GM21737 (cell line): ENCODE data around the gene CGB3.
"Not testable (repeated sequence)": the region's sequence is repeated elsewhere in the genome, so short reads cannot be mapped to it uniquely, and the experiment has no call there.

ENCODE experiments used
- ATAC-seq: cut with Tn5 transposase; IDR thresholded peaks from one replicate; pipeline ENCODE4 v1.9.1; 2021; ENCODE audit warnings: mild to moderate bottlenecking, moderate library complexity; ENCODE audit not compliant: unreplicated experiment

CGB3 gene

DNA sequence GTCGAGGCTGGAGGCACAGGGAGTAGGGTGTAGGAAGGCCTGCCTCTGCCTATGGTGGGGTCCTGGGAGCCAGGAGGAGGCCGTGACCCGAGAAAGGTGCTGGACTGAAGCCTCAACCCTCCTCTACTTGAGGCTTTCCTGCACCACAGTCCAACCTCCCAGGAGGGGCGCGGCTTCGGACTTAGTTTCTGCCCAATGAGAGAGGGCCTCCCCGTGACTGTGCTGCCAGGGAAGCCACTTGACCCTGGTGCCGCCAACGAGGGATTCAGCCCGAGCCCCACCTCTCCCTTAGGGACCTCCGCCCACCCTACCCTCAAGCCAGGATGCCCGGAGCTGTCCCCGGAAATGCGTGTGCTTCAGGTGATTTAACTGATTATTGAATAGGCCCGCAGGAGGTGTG is at the start of gene CGB3:
CGB3 (minus strand) TSS at position 101 of the 400 bp plus-strand sequence. CDS start 362 bp downstream, outside the sequence.
- not testable (repeated sequence) for ATAC-seq

DNA sequence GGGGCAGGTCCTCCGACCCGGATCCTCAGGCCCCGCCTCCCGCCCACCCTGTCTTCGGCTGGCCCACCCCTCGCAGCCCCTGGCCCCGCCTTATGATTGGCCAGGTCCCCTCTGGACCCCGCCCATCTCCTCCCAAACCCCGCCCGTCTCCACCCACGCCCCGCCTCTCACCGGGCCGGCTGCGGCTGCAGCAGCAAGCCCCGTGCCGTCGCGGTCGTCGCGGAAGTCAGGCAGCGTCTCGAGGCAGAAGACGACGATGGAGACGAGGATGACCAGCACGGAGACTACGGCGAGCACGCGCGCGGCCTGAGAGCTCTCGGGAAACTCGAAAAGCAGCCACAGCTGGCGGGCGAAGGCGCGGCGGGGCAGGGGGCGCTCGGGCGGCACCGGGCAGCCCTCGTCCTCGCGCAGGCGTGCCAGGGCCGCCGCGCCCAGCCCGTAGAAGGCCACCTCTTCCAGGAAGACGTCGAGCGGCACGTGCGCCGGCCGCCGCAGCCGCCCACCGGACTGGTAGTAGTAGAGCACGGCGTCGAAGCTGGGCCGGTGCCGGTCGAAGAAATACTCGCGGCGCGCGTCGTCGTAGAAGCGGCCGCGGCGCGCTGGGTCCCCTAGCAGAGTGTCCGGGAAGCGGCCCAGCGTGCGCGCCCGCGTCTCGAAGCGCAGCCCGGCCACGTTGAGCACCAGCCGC is 47.9 kb upstream of the CGB3 start:
- ATAC-seq = no peak

DNA sequence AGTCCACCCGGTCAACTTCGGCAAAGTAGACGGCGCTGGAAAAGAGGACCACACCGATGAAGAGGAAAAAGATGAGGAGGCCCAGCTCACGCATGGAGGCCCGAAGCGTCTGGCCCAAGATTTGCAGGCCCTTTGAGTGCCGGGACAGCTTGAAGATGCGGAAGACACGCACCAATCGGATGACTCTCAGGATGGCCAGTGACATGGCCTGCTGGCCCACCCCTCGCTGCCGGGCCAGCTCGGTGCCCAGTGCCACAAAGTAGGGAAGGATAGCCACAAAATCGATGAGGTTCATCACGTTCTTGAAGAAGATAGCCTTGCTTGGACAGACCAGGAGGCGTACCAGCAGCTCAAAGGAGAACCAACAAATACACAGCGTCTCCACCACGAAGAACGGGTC is 46.3 kb upstream of the CGB3 start:
- ATAC-seq = no peak

DNA sequence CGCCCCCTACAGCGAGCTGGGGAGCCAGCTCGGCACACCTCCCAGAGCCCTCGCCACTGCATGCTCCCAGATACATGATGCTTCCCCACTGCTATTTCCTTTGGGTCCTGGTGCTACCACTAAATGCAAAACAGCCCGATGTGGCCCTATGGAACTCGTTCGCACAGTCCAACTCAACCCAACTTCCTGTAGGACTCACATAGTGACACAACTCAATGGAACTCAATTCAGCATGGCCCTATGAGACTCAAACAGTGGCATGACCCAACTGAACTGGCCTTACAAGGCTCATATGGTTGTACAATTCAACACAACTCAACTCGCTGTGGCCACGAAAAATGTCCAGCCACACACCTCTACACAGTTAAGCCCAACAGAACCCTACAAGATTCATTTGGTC is 44.9 kb upstream of the CGB3 start:
- ATAC-seq = no peak

DNA sequence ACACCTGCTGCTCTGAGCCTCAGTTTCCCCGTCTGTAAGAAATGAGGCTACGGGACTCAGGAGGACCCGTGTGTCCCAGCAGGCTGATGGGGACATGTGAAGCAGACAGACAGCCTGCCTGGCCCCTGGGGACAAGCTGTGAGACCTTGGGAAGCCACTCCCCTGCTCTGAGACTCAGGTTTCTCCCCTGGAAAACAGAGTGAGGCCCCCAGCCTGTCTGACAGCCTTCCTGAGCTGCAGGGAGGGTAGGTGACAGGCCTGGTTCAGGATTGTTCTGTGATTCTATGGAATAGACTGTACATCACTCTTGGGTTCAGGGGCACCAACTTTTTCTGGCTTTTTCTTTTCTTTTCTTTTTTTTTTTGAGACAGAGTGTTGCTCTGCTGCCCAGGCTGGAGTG is 43.4 kb upstream of the CGB3 start:
- no peak for ATAC-seq

DNA sequence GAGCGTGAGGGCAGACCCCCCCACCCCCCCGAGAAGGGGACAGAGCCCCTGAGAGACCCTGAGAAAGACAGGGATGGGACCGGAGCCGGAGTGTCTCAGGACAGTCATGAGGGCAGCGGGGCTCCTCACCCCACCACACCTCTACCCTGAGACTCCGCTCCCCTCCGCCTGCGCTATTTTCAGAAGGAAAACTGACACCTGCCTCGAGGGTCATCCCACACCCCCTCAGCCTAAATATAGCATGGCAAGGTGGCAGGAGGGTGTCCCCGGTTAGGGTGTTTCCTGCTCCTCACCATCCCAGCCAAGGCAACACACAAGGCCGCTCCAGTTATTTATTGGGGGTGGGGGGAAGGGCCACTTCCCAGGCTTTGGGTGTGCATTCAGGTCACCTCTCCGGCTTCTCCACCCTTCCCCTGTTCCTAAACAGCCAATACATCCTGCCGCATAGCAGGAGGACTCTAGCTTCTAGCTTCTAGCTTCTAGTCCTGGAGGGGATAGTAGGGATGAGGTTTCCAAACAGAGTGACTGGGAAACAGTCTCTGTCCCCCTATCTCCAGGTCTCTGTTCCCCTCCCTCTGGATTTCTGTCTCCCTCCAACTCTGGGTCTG is 41.9 kb upstream of the CGB3 start:
- no peak for ATAC-seq

DNA sequence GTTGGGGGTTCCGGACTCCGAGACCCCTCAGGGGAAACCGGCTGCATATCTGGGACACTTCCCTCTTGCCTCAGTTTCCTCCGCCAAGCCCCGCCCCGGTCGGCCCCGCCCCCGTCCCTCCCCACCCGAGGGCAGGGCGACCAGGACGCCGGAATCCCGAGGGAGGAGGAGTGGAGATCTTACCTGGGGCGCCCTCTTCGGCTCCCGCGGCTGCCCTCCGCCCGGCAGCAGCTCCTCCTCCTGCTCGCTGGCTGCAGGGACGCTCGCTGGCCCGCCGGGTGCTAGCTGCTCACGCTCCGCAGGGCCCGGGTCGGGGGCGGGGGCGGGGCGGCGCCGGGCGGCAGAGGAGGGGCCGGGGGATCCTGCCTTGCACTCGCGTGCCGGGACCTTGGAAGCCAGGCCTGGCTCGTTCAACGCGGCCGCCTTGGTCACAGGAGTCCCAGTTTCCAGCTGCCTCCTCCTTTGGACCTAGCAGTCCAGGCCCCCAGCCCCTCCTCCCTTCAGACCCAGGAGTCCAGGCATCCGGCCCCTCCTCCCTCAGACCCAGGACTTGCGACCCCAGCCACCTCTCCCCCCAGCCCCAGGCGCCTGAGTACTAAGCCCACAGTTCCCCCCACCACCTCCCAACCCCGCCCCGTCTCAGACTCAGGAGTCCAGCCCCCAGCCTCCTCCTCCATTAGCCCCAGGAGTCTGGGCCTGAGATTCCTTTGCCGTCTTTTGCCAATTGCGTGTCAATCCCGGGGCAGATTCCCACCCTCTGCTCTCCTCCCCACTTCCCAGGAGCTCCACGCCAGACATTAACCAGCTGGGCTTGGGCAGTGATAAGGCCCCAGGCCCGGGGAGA is 40.9 kb upstream of the CGB3 start, which contains the start of gene NTF4:
NTF4 (minus strand) TSS at position 51 of the 844 bp plus-strand sequence. CDS start 2,821 bp downstream, outside the sequence.
- ATAC-seq = no peak

DNA sequence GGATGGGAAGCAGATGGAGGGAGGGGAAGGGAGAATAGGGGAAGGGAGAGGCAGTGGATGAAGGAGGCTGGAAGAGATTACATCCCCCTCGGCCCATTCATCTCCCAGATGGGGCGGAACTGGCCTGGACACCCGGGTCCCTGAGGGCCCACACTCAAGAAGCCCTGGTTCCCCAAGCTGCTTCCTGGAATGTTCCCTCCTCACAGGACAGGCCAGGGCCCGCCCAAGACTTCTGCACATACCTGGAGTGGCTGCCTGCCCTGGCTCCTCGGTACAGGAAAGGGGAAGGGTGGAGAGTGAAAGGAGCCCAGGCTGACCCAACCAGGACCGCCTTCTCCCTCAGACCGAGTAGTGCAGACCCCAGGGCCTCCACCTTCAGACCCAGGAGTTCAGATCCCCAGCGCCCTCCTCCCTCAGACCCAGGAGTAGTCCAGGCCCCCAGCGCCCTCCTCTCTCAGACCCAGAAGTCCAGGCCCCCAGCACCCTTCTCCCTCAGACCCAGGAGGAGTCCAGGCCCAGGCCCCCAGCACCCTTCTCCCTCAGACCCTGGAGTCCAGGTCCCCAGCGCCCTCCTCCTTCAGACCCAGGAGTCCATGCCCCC is 40.0 kb upstream of the CGB3 start:
- no peak for ATAC-seq

DNA sequence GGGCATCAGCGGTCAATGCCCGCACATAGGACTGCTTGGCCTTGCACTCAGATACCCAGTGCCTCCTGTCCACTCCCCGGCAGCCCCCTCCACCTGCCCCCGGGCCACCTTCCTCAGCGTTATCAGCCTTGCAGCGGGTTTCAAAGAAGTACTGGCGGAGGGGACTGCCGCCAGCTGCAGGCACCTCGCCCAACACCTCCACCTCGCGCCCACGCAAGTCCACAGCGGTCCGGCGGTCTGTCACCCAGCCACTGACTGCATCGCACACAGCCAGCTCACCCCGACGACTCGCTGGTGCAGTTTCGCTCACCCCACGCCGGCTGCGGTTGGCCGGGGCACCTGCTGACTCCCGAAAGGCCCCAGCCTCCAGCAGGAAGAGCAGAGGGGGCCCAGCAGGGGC is 37.3 kb upstream of the CGB3 start:
- no peak for ATAC-seq

DNA sequence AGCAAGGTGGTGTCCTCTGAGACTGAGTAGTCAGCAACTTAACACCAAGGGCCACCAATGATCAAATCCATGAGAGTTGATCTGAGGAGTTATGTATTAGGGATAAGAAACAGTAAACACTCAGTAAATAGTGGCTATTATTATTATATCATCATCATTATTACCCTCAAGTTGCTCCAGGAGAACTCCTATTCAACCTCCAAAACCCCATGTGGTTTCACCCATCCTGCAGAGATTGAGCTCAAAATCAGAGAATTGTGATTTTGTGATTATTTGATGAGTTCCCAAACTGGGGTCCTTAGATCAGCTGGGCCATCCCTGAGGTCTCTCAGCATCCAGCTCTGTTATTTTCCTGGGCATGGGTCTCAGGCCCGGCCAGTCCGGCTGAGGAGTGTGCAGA is 36.9 kb upstream of the CGB3 start:
- no peak for ATAC-seq

DNA sequence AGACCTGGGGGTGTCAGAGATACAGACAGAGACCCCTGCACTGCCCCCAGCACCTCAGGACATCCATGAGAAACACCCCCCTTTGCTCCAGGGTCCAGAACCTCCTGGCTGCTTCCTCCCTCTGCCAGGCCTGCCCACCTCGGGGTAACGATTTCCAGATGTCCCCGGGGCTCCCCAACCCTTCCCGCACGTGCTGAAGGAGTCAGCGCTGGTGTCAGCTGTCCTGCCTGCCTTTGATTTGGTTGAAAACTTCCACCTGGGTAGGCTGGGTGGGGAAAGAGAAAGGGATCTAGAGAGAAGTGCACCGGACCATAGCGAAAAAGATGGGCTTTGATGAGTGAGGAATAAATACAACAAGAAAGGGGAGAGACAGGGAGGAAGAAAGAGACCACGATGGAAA is 34.9 kb upstream of the CGB3 start:
- no peak for ATAC-seq

DNA sequence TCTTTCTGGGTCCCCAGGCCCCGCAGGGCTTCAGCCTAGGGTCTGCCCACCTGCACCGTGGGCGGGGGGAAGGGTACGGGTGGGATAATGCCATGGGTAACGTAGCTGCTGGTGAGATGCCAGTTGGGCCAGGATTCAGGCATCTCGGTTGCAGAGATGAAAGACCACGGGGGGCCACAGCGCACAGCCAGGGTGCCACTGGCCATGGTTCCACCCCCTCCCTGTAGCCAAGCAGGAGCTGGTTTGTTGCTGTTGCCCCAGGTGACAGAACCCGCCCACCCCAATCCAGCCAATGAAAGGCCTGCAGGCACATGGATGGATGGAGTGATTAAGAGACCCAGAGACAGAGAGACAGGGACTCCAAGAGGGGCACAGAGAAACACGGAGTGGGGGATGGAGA is 34.4 kb upstream of the CGB3 start:
- no peak for ATAC-seq

DNA sequence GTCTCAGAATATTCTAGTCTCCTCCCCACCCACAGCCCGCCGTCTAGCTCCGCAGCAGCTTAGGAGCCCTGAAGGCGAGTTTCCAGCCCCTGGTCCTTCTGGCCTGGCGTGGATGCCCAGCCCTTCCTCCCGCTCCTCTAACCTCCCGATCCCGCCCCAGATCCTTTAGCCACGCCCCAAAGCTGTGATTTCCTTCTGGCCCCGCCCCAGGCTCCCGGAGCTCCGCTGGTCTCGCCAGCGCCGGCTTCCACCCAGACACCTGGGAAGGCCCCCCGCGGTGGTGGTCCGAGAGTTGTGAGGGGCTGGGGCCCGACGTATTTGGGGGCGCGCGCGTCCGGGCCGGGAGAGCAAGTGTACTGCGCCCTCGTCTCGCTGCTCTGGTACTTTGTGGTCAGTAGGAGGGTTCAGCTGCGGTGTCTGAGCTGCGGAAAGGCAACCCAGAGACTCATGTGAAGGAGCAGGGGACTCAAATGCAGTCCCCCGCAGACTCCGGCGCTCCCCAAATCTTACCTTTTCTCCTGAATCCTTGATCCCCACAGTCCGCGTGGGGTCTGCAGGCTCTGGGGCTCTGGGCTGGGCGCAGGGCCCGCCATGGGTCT is 33.6 kb upstream of the CGB3 start, which contains the start of gene CGB7:
CGB7 (minus strand) TSS at position 114 of the 599 bp plus-strand sequence. CDS start 2,374 bp downstream, outside the sequence.
- no peak for ATAC-seq

DNA sequence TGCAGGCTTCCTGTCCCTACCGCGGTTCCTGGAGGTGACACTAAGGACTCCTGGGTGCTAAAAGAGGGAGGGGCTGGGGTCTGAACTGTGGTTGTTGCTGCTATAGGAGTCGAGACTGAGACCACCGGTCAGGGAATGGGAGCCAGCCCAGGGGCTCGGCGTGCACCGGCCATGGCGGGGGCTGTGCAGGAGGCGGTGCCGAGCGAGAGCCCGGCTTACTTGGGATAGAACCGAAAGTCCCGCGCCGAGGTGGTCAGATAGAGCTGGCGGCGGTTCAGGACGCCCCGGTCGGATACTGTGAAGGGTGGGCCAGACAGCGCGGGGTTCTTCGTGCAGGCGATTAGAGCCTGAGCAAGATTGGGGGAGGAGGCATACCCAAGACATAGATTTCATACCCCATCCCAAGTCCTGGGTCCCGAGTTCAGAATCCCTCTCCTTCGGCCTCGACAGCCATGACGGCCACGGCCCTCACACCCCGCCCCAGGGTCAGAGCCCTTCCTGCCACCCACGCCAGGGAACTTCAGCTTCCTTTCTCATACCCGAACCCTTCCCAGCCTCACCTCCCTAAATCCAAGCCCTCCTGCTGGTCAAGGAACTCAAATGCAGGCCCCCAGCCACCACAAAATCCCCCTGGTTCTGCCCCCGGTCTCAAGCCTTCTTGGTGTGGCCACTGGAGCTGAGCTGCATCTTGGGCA is 32.9 kb upstream of the CGB3 start:
- not testable (repeated sequence) for ATAC-seq

DNA sequence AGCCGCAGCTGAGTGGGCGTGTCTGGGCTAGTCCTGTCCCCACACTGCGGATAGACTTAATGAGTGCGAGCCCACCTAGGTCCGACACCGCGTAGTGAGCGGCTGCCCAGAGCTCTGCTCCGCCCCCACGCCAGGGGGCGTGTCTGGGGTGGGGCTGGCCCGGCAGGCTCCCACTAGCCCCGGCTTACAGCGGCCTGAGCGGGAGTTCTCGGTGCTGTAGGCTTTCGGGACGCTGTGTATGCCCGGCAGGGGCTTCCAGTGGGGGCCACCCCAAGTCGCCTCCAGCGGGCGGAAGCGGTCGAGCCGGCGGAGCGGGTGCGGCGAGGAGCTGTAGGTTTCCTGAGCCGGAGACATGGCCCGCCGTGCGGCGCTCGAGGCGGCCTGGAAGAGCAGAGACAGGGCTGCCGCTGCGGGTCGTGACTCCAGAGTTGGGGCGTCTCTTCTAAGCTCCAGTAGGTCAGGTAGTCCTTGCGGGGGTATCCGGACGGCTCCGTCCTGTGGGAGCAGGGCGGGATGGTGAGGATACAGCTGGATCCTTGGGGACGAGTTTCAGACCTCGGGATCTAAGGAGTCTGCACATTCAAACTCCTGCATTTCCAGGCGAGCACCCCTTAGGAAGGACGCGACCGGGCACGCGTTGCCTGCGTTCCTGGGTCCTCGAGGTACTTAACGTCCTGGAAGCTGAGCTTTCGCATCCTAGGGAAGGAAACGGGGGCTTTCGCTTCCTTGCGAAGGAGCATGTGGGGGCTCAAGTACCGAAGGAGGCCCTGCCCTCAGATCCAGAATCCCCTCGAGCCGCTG is 32.2 kb upstream of the CGB3 start:
- no peak for ATAC-seq

DNA sequence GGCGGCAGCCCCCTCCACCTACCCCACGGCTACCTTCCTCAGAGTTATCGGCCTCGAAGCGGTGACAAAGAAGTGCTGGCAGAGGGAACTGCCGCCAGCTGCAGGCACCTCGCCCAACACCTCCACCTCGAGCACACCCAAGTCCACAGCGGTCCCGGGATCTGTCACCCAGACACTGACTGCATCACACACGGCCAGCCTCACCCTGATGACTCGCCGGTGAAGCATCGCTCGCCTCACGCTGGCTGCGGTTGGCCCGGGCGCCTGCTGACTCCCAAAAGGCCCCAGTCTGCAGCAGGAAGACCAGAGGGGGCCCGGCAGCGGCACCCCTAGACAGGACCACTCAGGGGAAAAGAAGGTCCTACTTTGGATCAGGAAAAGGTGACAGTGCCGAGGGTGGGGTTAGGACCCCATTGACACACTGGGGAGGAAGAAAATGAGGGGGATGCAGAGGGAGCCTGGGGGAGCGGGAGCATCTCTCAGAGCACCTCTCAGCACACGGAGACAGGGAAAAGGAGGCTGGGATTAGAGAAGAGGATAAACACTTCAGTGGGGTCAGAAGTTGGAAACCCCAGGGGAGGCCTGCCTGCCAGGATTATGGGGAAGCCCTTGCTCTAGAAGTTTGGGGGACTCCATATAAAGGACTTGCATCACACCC is 26.4 kb upstream of the CGB3 start:
- not testable (repeated sequence) for ATAC-seq

DNA sequence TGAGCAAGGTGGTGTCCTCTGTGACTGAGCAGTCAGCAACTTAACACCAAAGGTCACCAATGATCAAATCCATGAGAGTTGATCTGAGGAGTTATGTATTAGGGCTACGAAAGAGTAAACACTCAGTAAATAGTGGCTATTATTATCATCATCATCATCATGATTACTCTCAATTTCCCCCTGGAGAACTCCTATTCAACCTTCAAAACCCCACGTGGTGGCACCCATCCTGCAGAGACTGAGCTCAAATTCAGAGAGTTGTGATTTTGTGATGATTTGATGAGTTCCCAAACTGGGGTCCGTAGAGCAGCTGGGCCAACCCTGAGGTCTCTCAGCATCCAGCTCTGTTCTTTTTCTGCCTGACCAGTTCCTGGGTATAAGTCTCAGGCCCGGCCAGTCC is 25.7 kb upstream of the CGB3 start:
- not testable (repeated sequence) for ATAC-seq

DNA sequence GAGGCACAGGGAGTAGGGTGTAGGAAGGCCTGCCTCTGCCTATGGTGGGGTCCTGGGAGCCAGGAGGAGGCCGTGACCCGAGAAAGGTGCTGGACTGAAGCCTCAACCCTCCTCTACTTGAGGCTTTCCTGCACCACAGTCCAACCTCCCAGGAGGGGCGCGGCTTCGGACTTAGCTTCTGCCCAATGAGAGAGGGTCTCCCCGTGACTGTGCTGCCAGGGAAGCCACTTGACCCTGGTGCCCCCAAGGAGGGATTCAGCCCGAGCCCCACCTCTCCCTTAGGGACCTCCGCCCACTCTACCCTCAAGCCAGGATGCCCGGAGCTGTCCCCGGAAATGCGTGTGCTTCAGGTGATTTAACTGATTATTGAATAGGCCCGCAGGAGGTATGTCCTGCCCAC is 24.9 kb upstream of the CGB3 start, which contains the start of gene CGB8:
CGB8 (minus strand) TSS at position 101 of the 400 bp plus-strand sequence. CDS start 372 bp downstream, outside the sequence.
- not testable (repeated sequence) for ATAC-seq

DNA sequence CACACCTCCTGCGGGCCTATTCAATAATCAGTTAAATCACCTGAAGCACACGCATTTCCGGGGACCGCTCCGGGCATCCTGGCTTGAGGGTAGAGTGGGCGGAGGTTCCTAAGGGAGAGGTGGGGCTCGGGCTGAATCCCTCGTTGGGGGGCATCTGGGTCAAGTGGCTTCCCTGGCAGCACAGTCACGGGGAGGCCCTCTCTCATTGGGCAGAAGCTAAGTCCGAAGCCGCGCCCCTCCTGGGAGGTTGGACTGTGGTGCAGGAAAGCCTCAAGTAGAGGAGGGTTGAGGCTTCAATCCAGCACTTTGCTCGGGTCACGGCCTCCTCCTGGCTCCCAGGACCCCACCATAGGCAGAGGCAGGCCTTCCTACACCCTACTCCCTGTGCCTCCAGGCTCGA is 19.4 kb upstream of the CGB3 start, which contains the start of gene CGB5:
CGB5 (plus strand) TSS at position 301 of the 400 bp plus-strand sequence. CDS start 362 bp downstream, outside the sequence.
- not testable (repeated sequence) for ATAC-seq
